NCI-H2171 (cell line): ENCODE results near the gene METAP1.
"Not testable (repeated sequence)": the region's sequence is repeated elsewhere in the genome, so short reads cannot be mapped to it uniquely, and the experiment has no call there.

Source experiments
- DNase-seq: peaks from one replicate; lab custom pipeline; 2025; lab: John Stamatoyannopoulos, UW

METAP1 gene

GRCh38 chr4:98995183-98996055 lies at the start of gene METAP1:
TSS of gene METAP1 (plus strand) at chr4:98995721. CDS start at chr4:98995754, 33 bp downstream.
- DNase-seq, result peak; percentile 78

- no peak for DNase-seq
These were observed 49.2 kb upstream of the METAP1 start for GRCh38 chr4:98946359-98946758.

GRCh38 chr4:98950925-98951324 lies 44.6 kb upstream of the METAP1 start:
- DNase-seq, result no peak

GRCh38 chr4:98951710-98952109 lies 43.8 kb upstream of the METAP1 start:
- DNase-seq, result no peak

- DNase-seq, result no peak
These were observed 40.3 kb upstream of the METAP1 start for GRCh38 chr4:98955229-98955628.

- DNase-seq, result no peak
These were observed 37.5 kb upstream of the METAP1 start for GRCh38 chr4:98958065-98958464.

GRCh38 chr4:98959411-98959810 lies 36.1 kb upstream of the METAP1 start:
- no peak for DNase-seq

- DNase-seq, result no peak
These were observed 33.8 kb upstream of the METAP1 start for GRCh38 chr4:98961770-98962169.

- DNase-seq, result no peak
These were observed 31.7 kb upstream of the METAP1 start for GRCh38 chr4:98963538-98964433.

- DNase-seq, result no peak
These were observed 28.6 kb upstream of the METAP1 start for GRCh38 chr4:98966926-98967325.

- DNase-seq, result no peak
These were observed 27.7 kb upstream of the METAP1 start for GRCh38 chr4:98967786-98968329.

GRCh38 chr4:98969878-98970785 lies 25.4 kb upstream of the METAP1 start:
- DNase-seq, result no peak

GRCh38 chr4:98976716-98977115 lies 18.8 kb upstream of the METAP1 start:
- DNase-seq, result no peak

- no peak for DNase-seq
These were observed 18.0 kb upstream of the METAP1 start for GRCh38 chr4:98977557-98977956.

- DNase-seq, result no peak
These were observed 7.8 kb upstream of the METAP1 start for GRCh38 chr4:98987720-98988119.

- DNase-seq, result not testable (repeated sequence)
These were observed 2.7 kb upstream of the METAP1 start for GRCh38 chr4:98992835-98993234.

- no peak for DNase-seq
These were observed 2.0 kb upstream of the METAP1 start for GRCh38 chr4:98993419-98994071.

GRCh38 chr4:98994474-98995182 lies 893 bp upstream of the METAP1 start:
- DNase-seq, result no peak

- DNase-seq, result no peak
These were observed 689 bp downstream of the METAP1 start for GRCh38 chr4:98996056-98996764.

GRCh38 chr4:98996765-98997068 lies 1.2 kb downstream of the METAP1 start:
- no peak for DNase-seq
